NCI-H82 treated with DMSO at 0.1 percent for 48 hours (cell line): ENCODE data around the gene CCNB1IP1.
"Not testable (repeated sequence)": the region's sequence is repeated elsewhere in the genome, so short reads cannot be mapped to it uniquely, and the experiment has no call there.

Source experiments
- DNase-seq: peaks from one replicate; lab custom pipeline; 2025; ENCODE audit not compliant: unreplicated experiment; lab: John Stamatoyannopoulos, UW

CCNB1IP1 gene

DNA sequence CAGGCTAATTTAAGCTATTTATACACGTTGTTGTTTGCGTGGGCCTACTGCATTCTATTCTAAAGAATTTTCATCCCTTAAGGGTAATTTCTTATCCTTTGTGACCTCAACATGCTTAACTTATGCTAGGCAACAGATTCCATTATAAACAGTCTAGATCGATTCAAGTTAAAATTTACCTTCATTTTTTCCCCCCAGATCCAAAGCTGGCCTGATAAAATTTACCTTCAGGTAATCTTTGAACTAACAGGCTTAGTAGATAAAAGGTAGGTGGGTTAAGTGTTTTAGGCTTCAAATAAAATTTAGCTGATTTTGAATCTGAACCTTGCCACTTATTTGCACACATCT lies 389 bp upstream of the CCNB1IP1 start:
- no peak for DNase-seq

DNA sequence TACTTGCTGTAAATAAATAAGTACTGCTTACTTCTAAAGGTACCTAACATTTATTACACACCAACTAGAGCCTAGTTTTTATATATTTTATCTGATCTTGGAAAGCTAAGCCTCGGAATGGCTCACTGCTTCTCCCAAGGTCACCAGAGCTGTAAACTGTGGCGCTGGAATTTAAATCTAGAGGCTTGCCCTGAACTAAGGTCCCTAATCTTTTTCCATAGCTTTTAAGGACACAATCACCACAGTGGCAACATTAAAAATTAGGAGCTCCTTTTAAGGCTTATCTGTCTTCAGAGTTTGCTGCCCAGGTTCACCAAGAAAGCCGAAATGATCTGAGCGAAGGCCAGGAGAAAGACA lies 670 bp downstream of the CCNB1IP1 start:
- DNase-seq: peak; percentile 9

DNA sequence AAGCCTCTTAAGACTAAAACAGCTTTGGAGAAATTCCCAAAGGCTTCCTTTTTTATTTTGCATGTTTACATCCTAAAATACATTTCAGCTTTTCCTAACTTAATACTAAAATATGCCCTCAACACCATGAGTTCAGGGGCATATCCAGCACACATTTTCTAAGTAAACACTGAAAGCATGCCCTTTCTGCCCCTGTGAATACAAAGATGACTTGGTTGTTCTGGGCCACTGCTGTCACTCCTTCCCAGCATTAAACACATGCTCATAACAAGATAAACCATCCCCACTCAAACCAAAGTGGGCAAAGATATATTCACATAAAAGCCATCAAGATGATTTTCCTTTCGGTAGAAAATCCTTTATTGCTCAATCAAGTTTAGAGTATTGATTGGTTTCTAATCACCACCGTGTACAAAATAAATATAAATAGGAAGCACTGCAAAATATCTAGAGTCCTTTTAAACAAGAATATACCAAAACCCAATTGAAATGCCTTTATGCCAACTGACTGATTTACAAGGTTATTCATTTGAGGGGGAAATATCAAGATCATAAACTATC lies 1.9 kb downstream of the CCNB1IP1 start:
- DNase-seq: no peak

DNA sequence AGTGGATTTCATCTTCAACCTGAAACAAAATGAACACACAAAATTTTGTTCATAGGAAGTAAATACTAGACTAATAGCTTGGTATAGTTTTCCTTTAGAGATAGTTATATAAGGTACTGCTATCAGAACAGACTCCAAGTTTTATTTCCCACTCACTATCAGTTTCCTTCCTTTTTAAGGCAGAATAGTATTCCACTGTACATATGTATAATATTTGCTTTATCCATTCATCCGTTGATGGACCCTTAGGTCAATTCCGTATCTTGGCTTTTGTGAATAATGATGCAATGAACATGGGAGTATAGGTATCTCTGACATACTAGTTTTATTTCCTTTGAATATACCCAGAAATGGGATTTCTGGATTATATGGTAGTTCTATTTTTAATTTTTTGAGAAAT lies 3.7 kb downstream of the CCNB1IP1 start:
- DNase-seq: no peak

DNA sequence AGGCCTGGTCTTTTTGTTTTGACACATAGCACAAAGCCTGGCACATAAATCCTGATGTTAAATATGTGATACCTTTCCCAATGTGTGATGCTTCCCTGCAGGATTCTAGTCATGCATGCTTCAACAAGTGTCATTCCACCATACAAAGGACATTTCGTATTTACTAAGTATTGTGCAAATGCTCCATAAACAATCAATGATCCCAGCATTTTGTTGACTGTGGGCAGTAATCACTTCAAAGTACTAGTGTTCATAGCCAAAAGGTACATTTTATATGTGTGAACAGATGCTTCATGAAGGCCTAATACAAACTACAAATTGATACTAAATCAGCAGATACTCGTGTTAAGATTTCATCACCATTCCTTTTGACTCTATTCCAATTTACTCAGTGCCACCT lies 4.4 kb downstream of the CCNB1IP1 start:
- DNase-seq: no peak

DNA sequence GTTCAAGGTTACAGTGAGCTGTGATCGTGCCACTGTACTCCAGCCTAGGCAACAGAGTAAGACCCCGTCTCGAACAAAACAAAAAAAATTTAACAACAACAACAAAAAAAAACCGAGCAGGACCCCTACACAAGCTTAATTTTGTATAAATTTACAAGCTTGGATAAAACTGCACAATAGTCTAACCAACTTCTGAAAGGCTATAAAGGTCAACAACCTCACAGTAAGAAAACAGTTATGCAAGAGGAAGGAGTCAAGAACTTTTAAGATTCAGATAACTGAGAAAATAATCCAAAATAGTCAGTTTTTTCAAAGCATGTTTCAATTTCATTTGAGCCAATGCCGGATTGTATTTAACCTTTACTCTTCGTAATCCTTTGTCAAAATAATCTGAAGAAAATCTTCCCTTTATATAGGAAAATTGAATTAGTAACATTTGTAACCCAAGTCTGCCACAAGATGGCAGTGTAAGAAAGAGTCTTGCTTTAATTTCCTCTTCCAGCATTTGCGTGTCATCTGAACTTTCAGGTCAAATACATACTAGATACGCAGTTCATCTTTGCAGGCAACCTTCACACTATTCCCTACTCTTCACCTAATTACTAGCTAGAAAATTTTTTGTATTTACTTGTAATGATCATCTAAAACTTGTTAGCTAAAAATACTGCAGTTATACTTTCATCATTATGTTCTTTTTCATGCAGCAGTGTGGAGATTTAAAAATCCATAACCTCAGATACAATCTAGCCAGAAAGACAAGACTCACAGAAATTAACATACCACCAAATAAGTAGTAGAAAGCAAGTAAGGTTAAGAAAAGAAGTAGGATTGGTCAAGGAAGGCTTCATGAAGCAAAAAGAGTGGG lies 5.8 kb downstream of the CCNB1IP1 start:
- peak; percentile 35 for DNase-seq

DNA sequence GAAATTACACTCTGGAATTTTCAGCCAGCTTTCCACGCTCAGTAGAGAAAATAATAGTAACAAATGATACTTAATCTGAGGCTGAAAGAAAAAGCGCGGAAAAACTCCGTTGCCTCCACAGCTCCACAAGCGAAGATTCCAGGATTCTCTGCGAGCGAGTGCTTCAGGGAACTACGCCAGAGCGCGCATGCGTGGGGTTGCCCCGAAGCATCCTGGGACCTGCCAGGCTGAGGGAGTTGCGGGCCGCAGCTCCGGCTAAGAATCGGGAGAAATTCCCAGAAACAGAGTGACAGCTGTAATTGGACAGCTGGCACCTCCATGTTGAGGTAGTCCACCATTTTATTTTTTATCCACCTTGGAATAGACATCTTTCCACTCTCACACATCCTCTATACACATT lies 15.4 kb downstream of the CCNB1IP1 start:
- no peak for DNase-seq

DNA sequence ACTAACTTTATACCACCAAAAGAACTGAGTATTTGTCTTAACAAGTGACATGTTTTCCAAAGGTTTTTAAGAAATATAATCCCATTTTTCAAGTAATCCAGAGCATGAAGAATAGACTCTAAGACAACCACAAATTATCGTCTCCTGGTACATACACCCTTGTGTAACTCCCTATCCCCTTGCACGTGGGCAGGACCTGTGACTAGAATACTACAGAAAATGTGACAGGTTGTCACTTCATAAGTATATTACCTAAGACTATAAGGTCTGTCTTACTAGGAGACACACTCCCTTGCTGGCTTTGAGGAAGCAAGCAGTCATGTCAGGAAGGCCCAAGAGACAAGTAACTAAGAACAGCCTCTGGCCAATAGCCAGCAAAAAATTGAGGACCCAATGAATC lies 19.1 kb downstream of the CCNB1IP1 start:
- DNase-seq: no peak

DNA sequence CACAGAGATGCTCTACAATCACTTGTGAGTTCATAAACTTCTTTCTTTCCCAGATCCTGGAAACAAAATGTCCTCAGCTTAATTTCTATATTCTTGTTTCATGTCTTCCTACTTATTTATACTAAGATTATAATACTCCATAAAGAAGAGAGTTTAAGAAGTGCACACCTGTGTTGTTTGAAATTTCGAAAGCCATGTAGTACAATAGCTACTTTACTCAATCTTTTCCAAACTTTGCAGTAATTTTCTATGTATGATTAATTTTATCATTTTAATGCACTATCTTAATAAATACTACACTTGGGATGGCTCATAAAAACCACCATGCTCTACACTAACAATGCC lies 27.0 kb downstream of the CCNB1IP1 start:
- no peak for DNase-seq

DNA sequence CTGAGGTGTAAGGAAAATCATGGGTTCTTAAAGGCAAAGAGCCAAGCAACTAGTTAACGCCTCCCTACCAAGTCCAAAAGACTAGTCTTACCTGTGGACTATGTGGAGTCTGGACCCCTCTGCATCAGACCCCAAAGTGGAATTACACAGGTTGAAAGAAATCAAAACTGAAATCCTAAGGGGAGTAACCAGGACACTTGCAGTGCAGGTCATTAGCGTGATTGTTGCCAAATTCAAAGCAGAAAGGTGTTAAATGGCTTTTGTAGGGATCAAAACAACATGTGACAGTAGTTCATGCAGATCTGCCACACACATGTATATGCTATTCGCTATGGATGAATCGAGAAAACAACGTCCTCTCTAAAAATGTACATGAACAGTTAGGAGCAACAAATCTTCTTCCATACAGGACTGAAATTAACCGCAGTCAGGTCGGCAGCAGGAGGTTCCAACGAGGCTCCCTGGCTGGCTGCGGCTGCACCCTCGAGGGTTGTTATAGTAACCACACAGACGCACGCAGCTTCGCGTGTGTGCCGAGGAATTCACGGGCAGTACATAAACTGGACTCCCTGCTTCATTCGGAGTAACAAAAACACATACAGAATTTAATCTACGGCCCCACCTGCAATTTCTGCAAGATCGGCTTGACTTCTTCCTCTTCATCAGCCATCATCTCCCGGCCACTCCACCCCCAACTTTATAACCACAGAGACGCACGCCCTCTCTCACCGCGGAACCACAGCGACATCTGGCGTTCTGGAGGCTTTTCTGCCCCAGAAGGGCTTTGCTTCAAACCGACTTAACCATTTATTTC lies 27.6 kb downstream of the CCNB1IP1 start, which contains the start of gene TTC5:
Gene TTC5, minus strand, starts transcription at position 687 of the 814 bp plus-strand sequence. Its CDS starts 14 bp downstream, at position 673.
- peak; percentile 46 for DNase-seq

DNA sequence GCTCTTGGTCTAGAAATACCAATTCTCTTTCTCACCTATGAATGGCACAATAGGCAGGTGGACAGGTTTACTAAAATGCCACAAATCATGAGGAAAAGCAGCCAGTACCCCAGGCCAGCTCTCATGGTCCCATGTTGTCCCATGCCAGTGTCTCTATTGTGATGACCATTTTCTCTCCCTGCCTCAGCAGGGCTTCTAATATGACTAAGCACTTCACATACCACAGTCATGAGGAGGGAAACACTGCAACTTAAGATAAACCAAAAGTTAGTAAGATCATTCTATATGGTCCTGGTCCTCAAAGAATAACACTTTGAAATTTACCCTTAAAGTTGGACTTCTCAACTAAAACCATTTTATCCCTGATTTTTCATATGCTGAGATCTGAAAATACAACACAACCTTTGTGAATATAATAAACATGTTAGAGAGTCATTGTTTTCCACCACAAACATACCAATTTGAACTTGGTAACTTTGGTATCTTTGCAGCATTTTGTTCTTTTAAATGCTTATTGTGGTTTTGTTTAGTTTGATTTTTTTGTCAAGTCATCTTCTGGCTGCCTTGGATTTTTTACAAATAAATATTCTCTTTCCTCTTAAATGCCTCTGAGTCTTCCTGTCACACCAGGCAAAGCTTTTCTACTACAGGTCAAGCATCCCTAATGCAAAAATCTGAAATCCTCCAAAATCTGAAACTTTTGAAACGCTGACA lies 30.9 kb downstream of the CCNB1IP1 start:
- DNase-seq: no peak

DNA sequence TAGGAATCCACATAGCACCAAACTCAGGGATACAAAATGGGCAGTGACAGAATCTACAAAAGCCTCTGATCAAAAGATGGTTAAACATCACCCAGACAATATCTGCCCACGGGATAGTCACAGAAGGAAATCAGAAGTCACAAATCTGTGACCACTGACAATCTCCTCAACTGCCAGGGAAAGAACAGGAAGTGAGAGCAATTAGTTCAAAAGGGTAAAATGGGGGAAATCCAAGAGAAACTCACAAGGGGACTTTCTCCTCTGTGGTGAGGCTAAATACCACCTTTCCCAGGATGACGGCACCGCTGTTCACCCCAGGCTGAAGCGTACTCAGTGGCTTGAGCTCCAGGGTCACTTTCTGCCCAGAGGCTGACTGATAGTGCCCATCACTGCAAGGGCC lies 38.0 kb downstream of the CCNB1IP1 start:
- DNase-seq: no peak

DNA sequence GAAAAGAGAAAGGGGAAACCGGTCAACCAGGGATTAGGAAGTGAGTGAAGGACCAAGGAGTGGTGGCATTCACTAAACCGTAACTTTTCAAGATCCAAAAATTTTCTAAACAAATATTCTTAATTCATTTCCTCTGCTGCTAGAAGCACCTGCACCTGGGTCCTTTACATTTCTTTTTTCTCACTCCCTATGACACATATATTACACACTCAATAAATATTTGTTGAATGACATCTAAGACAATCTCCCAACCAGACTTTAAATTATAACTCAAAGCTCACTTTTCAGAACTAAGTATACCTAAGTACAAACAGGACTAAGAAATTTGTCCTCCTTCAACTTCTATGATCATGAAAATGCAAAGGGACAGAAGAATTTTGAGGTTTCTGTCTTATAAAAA lies 38.4 kb downstream of the CCNB1IP1 start:
- no peak for DNase-seq

DNA sequence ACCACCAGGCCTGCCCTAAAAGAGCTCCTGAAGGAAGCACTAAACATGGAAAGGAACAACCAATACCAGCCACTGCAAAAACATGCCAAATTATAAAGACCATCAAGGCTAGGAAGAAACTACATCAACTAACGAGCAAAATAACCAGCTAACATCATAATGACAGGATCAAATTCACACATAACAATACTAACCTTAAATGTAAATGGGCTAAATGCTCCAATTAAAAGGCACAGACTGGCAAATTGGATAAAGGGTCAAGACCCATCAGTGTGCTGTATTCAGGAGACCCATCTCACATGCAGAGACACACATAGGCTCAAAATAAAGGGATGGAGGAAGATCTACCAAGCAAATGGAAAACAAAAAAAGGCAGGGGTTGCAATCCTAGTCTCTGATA lies 51.1 kb downstream of the CCNB1IP1 start:
- DNase-seq: not testable (repeated sequence)

DNA sequence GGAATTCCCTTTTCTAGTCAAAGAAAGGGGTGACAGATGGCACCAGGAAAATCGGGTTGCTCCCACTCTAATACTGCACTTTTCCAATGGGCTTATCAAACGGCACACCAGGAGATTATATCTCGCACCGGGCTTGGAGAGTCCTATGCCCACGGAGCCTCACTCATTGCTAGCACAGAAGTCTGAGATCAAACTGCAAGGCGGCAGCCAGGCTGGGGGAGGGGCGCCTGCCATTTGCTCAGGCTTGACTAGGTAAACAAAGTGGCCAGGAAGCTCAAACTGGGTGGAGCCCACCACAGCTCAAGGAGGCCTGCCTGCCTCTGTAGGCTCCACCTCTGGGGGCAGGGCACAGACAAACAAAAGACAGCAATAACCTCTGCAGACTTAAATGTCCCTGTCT lies 52.8 kb downstream of the CCNB1IP1 start:
- not testable (repeated sequence) for DNase-seq

DNA sequence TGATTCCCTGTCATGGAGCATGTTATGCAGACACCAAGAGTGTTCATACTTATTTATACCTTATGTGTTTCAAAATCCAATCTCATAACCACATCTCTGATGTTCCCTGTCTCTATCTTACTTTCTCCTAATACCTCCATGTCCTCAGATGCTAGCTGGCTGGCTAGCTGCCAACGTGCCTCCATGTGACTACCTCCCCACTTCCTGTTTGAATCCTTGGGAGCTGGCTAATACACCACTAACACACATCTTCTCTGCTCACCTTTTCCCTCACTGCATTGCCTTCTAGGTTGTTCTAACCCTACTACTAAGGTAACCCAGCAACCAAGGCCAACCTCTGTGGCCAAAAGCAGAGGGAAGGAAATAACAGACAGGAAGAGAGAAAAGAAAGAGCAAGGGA lies 54.7 kb downstream of the CCNB1IP1 start:
- DNase-seq: no peak

DNA sequence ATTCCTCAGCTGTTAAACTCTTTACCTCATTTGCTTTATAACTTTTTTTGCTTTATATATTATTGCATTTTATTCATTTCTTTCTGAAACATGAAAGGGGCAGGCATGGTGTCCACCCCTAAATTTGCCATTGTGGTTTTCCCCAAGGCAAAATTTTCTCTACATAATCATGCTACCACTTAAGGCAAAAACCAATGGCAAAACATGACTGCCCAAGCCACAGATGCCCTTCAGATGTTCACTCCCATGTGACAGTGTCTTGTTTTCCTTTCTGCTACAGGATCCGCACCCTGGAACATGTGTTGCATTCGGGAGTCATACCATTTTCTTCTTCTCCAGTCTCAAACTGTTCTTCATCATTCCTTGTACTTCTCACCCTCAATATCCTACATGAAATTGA lies 55.7 kb downstream of the CCNB1IP1 start:
- DNase-seq: no peak

DNA sequence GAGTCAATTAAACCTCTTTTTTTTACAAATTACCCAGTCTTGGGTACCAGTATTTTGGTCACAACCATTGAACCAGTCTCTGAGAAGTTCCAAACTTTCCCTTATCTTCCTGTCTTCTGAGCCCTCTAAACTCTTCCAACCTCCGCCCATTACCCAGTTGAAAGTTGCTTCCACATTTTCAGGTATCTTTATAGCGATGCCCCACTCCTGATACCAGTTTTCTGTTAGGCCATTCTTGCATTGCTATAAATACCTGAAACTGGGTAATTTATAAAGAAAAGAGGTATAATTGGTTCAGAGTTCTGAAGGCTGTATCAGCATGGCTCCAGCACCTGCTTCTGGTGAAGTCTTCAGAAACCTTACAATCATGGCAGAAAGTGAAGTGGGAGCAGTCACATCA lies 59.0 kb downstream of the CCNB1IP1 start:
- no peak for DNase-seq

DNA sequence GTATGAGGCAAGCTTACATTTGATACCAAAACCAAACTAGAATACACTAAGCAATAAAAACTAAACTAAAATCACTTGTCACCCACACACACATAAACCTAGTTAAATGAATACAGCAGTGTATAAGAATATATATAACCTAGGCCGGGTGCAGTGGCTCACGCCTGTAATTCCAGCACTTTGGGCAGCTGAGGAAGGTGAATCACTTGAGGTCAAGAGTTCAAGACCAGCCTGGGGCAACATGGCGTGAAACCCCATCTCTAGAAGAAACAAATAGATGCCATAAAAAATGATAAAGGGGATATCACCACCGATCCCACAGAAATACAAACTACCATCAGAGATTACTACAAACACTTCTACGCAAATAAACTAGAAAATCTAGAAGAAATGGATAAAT lies 68.7 kb downstream of the CCNB1IP1 start:
- not testable (repeated sequence) for DNase-seq

DNA sequence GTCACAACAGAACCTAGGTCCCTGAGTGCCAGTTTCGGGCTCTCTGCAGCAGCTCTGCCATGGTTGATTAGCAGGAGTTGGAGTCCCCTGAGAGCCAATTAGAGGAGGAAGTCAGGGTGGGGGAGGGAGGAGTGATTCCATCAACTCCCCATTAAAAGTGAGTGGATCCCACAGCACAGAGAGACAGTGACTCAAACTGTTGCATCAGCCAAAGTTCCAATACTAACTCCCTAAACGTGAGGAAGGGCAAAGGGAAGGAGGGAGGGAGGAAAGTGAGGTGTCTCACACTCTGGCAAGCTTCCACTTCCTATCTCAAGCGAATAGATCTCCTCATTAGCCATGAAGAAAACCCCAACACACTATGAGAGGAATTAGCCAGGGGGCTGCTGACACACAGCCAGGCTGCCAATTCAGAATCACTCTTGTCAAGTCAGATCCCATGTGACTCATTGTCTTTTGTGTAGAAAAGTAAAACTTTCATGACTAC lies 70.4 kb downstream of the CCNB1IP1 start:
- DNase-seq: no peak
